Coronary artery (tissue), 2 donors: ENCODE data around the gene AIFM2.
"Not testable (repeated sequence)": the region's sequence is repeated elsewhere in the genome, so short reads cannot be mapped to it uniquely, and the experiment has no call there.

Source experiments
- DNase-seq: peaks from one replicate; pipeline ENCODE4 v3.0.0-alpha.2; 2017; ENCODE audit warnings: low spot score
- H3K27ac ChIP-seq, 2 donors: fragments of 200-600 bp; sonication (generic); one replicate each; pipeline ENCODE4 v1.5.1; 2016 to 2019
- H3K4me3 ChIP-seq: fragments of 200-600 bp; sonication (generic); 2 replicates; pipeline ENCODE4 v1.5.1; 2016; ENCODE audit warnings: mild to moderate bottlenecking, moderate library complexity
- CTCF ChIP-seq: fragments of 200-600 bp; sonication (generic); IDR thresholded peaks from one replicate; pipeline ENCODE4 v1.5.1; 2019; ENCODE audit warnings: antibody characterized with exemption

Gene AIFM2

GRCh38 chr10:70101668-70102067 lies 31.0 kb downstream of the AIFM2 start:
- TF ChIP-seq CTCF: no peak
- DNase-seq: no peak

GRCh38 chr10:70101068-70101562 lies 31.5 kb downstream of the AIFM2 start:
- DNase-seq, H3K4me3 ChIP-seq: not testable (repeated sequence)

More at GRCh38 chr10:70101668-70102067, 31.0 kb downstream of the AIFM2 start:
- Histone ChIP-seq H3K27ac (no peak overlapping the region), H3K4me3 (no peak overlapping the region)

GRCh38 chr10:70098271-70098670 lies 34.4 kb downstream of the AIFM2 start:
- H3K4me3 ChIP-seq: no peak overlapping the region
- H3K27ac ChIP-seq: no peak overlapping the region
- no peak for TF ChIP-seq CTCF
- DNase-seq: no peak

More at GRCh38 chr10:70101068-70101562, 31.5 kb downstream of the AIFM2 start:
- not testable (repeated sequence) for H3K27ac ChIP-seq

GRCh38 chr10:70097459-70097858 lies 35.2 kb downstream of the AIFM2 start:
- no peak overlapping the region for H3K27ac ChIP-seq
- H3K4me3 ChIP-seq: no peak overlapping the region
- no peak for TF ChIP-seq CTCF
- no peak for DNase-seq

- H3K4me3 ChIP-seq: no peak overlapping the region
- no peak overlapping the region for H3K27ac ChIP-seq
- no peak for DNase-seq
- no peak for TF ChIP-seq CTCF
Observed at GRCh38 chr10:70096705-70097420, 35.8 kb downstream of the AIFM2 start.

- H3K27ac ChIP-seq: no peak overlapping the region
- TF ChIP-seq CTCF: no peak
- no peak overlapping the region for H3K4me3 ChIP-seq
- DNase-seq: no peak
Observed at GRCh38 chr10:70096016-70096704, 36.5 kb downstream of the AIFM2 start.

GRCh38 chr10:70094250-70094649 lies 38.4 kb downstream of the AIFM2 start:
- TF ChIP-seq CTCF: no peak
- Histone ChIP-seq H3K27ac (no peak overlapping the region), H3K4me3 (no peak overlapping the region)
- no peak for DNase-seq
